Measurements from ENCODE around the gene ADRM1.

The ADRM1 gene, protein sequence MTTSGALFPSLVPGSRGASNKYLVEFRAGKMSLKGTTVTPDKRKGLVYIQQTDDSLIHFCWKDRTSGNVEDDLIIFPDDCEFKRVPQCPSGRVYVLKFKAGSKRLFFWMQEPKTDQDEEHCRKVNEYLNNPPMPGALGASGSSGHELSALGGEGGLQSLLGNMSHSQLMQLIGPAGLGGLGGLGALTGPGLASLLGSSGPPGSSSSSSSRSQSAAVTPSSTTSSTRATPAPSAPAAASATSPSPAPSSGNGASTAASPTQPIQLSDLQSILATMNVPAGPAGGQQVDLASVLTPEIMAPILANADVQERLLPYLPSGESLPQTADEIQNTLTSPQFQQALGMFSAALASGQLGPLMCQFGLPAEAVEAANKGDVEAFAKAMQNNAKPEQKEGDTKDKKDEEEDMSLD

DNA sequence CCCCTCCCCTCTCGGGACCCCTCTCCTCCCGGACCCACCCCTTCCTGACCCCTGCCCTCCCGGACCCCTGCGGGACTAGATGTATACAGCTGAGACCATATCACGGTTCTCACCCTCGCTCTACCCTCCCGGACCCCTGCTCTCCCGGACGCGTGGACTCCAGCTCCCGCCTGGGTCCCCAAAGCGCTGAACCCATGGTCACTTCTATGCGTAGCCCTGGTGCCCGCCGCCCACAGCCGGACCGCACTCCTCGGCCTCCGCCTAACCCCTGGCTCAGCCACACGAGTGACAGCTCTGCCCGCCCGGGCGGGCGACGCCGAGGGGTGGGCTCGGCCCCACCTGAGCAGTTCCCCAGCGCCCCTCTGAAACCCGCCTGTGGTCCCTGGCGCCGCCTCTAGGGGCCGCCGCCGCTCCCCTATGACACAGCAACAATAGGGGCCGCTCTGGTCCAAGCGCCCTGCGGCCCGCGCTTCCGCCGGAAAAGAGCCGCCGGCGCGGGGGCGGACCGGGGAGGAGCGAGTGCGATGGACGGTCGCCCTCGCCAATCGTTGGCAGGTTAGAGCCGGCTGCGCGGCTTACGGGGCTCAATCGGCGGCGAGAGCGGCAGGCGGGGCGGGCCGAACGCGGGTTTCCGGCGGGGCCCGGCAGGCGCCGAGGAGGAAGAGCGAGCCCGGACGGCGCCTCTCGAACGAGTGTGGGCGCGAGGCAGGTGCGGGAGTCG is at the start of gene ADRM1:
Gene ADRM1 (plus strand): TSS at position 657 of the 721 bp plus-strand sequence. CDS start 572 bp downstream, outside the sequence.
- DNase-seq: peak; percentile 93 to 95

DNA sequence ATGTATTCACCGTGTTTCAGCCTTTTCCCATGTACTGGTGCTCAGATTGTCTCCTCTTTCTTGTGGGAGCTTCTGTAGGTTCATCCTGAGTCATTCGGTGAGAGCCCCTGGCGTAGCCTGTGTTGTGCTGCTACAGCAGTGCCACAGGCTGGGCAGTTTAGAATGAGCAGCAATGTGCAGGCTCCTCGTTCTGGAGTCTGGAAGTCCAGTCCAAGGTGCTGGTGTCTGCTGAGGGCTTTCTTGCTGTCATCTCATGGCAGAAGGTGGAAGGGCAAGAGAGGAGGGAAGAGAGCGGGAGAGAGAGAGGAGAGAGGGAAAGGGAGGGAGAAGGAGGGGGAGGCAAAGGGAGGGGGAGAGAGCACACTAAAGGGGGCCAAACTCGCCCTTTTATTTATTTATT is 49.4 kb upstream of the ADRM1 start:
- no peak for DNase-seq

DNA sequence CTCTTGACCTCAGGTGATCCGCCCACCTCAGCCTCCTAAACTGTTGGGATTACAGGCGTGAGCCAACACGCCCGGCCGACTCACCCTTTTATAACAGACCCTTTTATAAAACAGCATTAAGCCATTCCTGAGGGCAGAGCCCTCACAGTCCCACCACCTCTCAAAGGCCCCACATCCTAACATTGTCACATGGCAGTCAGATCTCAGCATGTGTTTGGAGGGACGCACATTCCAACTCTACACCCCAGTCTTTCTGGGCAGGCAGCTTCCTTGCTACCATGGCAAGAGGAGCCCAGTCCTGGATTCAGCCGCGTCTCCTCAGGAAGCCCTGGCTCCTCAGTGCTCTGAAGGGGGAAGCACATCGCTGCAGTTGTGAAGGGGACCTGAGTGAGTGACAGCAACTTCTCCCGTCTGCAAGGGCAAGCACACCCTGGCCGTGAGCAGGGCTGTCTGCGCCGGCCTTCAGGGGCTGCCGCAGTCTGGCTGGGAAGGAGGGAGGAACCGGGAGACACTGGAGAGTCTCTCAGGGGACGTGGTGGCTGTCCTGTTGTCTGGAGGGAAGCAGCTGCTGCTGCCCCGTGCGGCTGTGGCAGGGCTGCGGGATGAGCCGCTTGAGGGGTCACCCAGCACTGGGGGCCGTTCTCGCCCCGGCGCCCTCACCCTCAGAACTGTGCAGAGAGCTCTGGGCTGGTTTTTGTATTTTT is 48.6 kb upstream of the ADRM1 start:
- DNase-seq: no peak

DNA sequence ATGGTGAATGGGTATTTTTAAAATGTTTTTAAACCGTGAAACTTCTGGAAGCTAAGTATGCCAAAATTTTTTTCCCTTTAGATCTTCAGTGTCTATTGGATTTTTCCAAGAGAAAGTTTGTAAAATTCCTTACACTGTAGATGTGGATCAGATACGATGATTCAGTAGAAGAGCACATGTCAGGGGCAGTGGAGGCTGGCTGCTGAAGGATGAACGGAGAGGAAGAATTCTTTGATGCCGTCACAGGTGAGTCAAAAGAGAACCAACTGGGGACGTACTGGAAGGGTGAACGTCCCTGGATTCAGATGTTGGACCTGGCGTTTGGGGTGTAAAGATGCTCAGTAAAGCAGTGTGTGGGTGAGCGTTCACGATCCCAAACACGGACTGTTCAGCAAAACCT is 46.8 kb upstream of the ADRM1 start:
- DNase-seq: no peak

DNA sequence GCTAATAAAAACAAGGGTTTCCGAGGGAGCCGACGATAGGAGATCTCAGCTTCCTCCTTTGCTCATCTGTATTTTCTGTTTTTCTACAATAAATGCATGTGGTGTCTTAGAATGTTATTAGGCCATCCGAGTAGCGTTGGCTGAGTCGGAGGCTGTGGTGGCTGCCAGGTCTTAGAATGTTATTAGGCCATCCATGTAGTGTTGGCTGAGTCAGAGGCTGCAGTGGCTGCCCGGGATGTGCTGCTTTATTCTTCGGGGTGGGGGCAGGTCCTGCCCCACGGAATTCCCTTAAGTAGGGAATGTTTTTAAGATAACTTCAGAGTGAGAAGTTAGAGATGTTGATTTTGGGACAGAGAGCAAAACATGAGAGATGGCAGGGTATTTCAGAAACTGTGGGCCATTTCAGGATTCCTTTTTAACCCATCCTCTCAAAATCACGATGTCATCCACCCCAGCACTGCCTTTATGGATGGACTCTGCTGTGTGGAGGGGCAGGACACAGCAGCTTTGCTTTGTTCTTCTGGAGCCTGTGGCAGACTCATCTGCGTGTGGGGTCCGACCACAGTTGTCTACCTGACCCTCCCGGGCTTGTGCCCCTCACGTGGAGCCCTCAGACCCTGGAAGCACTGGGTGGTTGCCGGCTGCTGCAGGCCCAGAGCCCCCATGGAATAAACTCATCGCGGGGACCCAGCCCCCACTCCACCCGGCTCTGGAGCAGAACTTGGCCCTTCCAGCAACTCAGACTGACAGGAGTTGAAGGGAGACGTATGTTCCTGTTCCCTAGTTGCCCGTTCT is 44.1 kb upstream of the ADRM1 start:
- no peak for DNase-seq

DNA sequence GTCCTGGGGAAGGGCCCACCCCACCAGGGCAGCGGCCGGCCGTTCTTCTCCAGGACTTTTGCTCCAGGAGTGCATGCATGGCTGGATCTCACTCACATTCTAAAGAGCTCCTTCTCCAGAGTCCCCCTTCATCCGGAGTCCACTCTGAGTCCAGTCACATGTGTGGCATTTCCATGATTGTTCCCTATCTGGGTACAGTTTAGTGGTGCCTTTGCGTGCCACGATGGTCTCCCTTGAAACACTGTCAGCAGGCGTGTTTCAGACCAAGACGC is 43.6 kb upstream of the ADRM1 start:
- no peak for DNase-seq

DNA sequence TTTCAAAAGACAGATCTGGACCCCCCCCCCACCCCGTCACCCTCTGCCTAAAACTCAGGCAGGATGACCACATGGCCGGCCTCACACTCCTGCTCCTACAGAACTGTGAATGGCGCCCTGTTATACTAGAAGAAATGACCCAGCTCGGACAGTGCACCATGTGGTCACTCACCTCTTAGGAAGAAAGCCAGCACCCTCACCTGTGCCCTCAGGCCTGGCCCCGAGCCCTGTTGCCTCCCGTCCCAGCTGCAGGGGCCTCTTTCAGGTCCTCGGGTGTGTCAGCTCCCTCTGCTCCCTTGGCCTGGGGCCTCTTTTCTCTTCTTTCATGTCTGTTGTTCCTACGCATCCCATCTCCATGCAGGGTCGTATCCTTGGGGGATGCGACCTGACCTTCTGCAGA is 40.7 kb upstream of the ADRM1 start:
- DNase-seq: no peak

DNA sequence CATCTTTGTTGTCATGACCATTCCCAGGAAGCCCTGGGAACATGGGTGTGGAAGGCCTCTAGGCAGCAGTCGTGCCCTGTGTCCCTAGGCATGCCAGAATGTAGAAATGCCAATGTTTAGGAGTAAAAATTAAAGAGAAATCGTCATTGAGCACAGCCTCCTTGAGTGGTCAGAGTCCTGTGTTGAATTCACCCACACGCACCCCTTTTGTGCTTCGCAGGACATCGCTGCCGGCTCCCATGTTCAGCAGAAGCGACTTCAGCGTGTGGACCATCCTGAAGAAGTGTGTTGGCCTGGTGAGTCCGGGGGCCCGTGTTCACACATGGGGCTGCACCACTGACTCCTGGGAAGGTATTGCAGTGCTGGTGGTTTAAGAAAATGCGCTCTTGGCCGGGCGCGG is 39.4 kb upstream of the ADRM1 start:
- DNase-seq: no peak

DNA sequence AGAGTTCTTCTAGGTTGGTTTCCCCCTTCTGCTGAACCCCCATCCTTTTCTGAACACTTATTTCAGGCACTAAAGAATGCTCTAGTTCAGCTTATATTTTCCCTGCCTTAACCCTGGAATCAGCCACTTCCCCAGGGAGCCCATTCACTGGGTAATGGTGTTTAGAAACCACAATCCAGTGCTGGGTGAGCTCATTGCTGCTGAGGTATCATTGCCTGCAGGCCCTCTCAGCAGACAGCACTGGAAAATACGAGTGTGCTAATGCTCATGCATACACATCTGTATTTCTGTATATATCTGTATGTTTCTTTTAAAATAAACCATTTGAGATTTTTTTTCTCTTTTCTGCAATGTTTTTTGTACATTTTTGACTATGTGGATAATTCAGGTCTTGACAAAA is 37.4 kb upstream of the ADRM1 start:
- no peak for DNase-seq

DNA sequence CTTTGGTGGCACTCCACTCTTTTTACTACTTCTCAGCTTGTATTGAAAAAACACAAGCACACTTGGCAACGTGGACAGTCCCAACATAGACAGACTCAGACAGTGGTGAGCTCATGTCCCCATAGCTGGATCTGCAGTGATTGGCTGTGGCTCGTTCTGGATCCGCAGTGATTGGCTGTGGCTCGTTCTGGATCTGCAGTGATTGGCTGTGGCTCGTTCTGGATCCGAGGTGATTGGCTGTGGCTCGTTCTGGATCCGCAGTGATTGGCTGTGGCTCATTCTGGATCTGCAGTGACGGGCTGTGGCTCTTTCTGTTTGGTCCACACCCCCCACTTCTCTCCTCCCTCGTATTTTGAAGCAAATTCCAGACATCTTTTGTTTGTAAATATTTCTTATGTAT is 36.5 kb upstream of the ADRM1 start:
- DNase-seq: no peak

DNA sequence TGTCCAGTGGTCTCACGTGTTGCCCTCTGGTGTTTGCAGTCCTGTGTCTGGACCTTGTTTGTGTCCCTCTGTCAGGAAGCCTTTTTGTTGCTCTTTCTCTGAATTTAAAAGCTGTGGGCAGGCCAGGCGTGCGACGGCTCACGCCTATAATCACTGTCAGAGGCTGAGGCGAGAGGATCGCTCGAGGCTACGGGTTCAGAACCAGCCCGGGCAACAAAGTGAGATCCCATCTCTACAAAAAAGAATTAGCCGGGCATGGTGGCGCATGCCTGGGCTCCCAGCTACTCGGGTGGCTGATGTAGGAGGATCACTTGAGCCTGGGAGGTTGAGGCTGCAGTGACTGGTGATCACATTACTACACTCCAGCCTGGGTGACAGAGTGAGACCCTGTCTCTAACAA is 35.9 kb upstream of the ADRM1 start:
- DNase-seq: no peak

DNA sequence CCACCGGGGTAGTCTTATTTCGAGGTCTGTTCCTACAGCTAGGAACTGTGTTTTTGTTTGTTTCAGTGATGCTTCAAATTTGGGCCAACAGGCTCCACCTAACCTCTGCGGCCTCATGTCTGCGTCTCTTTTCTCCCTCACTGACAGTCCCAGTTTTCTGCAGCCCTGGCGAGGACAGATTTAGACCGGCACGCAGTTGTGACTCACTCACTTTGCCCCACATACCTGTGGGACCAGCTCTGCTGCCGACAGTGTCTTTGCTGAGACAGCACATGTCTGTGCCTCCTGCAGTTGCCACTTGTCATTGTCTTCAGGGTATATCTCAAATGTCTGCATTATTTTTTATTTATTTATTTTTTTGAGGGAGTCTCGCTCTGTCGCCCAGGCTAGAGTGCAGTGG is 35.3 kb upstream of the ADRM1 start:
- no peak for DNase-seq

DNA sequence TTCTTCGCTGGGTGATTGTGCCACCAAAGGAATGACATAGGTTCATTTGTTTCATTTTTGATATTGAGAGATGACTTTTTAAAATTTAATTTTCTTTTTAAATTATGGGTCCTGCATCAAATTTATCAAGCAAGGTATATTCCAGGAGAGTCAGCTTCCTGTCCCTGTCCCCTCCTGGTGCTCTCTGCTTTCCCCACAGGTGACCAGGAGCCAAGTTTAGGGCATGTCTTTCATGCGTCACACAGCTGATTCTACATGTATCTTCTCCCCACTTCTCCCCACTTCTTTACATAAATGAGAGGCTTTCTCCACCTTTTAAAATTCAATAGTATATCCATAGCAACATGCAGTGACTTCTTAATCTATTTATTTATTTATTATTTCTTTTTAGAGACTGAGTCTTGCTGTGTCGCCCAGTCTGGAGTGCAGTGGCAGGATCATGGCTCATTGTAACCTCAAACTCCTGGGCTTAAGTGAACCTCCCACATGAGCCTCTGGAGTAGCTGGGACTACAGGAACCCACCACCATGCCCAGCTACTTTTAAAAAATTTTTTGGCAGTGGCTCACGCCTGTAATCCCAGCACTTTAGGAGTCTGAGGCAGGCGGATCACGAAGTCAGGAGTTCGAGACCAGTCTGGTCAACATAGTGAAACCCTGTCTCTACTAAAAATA is 34.4 kb upstream of the ADRM1 start:
- no peak for DNase-seq

DNA sequence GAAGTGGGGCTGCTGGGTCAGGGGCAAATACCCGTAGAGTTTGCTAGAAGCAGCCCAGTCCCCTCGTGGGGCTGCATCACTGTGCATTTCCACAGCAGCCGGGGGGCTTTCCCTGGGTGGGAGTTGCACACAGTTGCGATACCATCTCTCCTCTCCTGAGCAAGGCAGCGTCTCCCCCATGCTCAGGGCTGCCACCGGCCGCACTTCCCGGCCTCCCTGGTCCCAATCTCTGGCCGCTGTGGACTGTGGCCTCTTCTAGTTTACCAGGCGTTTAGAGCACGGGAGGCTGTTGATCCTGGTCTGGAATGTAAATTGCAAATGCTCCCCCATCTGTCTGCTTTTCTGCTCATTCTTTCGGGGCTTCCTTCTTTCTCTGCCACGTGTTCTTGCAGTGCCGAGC is 33.4 kb upstream of the ADRM1 start:
- DNase-seq: no peak

DNA sequence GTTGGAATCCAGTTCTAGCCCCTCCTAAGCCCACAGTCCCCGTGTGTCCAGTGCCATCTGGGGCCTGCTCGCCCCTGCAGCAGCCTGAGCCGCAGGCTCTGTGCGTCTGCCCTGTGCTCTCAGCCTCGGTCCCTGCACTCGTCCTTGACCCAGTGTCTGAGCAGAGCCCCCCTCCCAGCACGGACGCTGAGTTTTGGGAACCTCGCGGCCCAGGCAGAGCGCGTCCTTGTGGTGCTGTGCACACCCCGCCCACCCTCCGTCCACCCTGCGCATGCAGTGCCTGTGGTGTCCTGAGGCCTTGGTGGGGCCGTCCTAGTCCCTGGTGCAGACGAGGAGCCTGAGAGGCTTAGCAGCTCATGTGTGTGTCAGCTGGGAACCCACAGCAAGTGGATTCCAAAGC is 32.9 kb upstream of the ADRM1 start:
- DNase-seq: no peak

DNA sequence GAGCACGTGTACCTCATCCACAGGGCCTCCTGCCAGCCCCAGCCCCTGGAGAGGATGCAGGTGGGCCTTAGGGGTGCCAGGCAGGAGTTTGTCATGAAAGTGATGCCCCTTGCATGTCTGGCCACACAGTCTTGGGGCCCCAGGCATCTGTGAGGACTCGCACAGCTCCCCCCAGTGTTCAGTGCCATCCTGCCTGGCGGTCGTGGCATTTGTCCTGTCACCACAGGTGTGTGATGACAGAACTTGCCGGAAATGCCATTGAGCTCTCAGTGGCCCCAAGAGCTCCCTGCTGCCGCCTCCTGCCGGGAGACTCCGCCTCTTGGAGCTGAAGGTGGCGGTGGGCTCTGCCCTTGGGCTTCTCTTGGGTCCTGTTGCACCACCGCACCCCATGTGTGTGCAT is 30.6 kb upstream of the ADRM1 start:
- no peak for DNase-seq

DNA sequence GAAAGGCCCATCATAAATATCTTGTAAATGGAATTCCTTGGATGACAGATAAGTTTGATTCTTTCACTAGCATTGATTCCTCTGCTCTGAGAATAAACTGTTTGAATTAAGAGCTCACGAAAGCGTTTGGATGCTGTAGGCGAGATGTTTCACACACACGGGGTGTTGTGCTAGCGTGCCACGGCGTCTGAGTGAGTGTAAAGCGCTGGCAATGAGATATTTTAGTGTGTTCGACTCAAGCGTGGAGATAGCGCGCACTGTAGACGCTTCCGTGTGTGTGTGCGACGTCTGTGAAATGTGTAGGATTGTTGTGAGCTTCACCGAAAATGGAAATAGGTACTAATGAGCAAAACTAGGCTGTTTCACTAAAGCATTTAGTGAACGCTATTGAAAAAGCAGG is 29.4 kb upstream of the ADRM1 start:
- DNase-seq: no peak

DNA sequence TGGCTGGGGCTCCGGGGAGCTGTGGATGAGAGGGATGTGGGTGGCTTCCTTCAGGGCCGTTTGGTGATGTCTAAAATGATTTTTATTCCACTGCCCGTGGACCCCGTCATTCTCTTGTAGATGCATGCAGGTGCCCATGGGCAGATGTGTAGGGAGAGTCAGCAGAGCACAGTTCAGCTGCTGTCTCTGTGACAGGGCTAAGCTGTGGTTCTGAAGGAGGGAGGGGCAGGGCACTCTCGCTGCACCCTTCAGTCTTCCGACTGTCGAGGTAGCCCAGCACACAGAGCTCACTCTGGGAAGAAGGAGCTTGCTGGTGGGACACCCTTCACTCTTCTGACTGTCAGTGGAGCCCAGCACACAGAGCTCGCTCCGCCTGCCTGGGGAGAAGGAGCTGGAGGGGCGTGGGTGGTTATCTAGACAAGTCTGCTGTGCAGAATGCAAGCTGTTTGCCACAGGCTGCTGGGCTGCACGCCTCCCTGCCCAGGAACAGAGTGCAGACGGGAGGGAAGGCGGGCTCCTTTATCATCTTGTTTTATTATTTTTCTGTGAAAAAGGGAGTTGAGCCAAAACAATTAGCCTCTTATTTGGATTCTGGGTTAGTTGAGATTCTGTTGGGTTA is 28.4 kb upstream of the ADRM1 start:
- no peak for DNase-seq

DNA sequence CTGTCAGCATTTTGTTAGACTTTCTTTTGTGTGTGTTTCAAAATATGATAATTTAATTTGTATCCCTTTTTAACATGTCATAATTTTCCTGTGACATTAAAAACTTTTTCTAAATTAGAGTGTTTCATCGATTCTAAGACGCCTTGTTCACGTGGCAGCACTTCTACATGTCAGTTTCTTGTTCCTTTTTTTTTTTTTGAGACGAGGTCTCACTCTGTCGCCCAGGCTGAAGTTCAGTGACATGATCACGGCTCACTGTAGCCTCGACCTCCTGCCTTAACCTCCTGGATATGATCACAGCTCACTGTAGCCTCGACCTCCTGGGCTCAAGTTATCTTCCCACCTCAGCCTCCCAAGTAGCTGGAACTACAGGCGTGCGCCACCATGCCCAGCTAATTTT is 27.6 kb upstream of the ADRM1 start:
- DNase-seq: no peak

DNA sequence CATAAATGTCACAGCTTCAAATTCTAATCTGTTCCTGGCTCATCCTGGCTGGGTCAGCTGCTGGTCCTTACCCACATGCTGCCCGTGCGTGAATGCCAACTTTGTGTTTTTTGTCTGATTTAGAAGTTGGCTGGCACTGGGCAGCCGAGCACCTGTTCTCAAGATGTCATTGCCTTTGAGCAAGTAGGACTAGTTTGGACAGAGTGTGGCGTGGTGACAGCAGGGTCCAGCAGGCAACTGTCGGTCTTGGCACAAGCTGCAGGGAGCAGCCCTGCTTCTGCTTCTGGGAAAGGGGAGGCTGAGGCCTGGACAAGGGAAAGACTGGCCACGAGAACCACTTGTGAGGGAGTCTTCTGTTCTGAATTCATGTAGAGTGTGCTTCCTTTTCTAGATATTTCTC is 26.4 kb upstream of the ADRM1 start:
- no peak for DNase-seq

DNA sequence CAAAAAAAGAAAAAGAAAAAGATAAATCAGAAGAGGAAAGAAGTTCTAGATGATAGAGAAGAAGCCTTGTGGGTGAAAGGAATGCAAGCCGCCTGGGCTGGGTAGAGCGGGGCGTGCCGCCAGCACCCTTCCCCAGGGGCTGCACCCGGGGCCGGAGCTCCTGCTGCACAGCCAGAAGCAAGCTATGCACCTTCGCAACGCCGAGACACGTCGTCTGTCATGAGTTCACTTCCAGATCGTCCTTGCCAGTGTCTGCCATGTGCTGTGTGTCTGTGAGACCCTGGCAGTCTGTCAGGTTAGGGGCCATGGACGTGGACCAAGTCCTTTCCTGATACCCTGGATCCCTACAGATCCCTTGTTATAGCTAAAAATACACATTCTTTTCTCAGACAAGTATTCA is 25.5 kb upstream of the ADRM1 start:
- no peak for DNase-seq

DNA sequence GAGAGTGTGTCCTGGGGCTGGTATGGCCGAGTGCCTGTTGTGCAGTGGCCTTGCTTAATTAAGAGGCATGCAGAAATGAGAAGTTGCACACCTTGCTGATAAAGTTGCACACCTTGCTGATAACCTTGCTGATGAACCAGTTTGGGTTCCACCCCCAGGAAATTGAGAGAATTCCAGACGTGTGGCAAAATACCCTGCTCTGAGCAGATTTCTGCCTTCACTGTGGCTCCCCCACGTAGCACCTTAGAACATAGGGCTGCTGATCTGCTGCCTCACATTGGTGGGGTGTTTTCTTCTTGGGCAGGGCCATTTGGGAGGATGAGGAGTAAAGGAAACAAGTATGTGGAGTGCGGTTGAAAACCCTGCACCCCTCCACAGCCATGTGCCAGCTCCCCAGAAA is 22.5 kb upstream of the ADRM1 start:
- DNase-seq: no peak

Measured in activated CD4-positive, alpha-beta T cell treated with anti-CD3 and anti-CD28 coated beads, Interleukin-2, amount 50 U/mL, for 4 hours (primary cell).